ENCODE results near the gene PSPC1. TPM values are rescaled to one million over a fixed set of nuclear protein-coding genes. Genes with fewer than 3 reads are reported as not detected.

Gene PSPC1
- total RNA-seq, 1 experiment from 2014 or later, result 27.1 TPM

DNA sequence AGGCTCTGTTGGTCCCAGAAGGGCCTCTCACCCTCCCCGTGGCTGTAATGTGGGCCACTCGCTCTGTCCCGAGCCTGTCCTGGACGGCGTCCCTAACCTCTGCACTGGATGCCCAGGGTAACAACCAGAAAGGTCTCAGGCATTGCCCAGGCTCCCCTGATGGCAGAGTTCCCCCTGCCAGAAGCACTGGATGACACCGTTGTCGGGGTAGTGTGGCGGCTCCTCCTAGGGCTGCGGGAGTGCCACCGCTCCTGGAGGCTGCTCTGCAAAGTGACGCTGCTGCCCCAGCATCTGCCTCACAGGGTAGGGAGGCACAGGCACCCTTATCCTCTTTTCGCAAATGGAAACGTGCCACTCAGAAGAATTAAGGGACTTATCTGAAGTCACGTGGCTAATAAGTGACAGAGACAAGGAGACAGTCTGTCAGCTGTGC lies 117.3 kb downstream of the PSPC1 start:
- POLR2A ChIA-PET (ENCODE audit: unreplicated experiment), result no interaction called here
- Histone ChIP-seq H2AFZ (no peak overlapping the region), H3F3A (ENCODE audit: insufficient read depth, low read depth) (peaks cover 9% of the 10 kb centered on the region), H3K27me3 (ENCODE audit: insufficient read depth, low read depth) (no peaks in the 10 kb centered on the region), H4K20me1 (ENCODE audit: insufficient read depth) (peaks cover 5% of the 10 kb centered on the region; the same call in 1 of the 2 replicates), H3K79me2 (ENCODE audit: low read depth) (no peaks in the 10 kb centered on the region), H3K9me2 (ENCODE audit: insufficient read depth) (no peaks in the 10 kb centered on the region), H3K4me1 (replicated peaks; ENCODE audit: insufficient read depth) (no peaks in the 10 kb centered on the region), H3K27ac (no peak overlapping the region), H3K9me3 (ENCODE audit: insufficient read depth, low read depth) (no peaks in the 10 kb centered on the region), H3K36me3 (ENCODE audit: low read depth) (peaks cover 30% of the 10 kb centered on the region; the same call in 1 of the 2 replicates), H3K4me2 (no peak overlapping the region), H3K4me3 (no peak overlapping the region)
- intact Hi-C loops (cut with micrococcal nuclease; ENCODE audit: unreplicated experiment), result no loop called here
- TF ChIP-seq, protein P1, sequence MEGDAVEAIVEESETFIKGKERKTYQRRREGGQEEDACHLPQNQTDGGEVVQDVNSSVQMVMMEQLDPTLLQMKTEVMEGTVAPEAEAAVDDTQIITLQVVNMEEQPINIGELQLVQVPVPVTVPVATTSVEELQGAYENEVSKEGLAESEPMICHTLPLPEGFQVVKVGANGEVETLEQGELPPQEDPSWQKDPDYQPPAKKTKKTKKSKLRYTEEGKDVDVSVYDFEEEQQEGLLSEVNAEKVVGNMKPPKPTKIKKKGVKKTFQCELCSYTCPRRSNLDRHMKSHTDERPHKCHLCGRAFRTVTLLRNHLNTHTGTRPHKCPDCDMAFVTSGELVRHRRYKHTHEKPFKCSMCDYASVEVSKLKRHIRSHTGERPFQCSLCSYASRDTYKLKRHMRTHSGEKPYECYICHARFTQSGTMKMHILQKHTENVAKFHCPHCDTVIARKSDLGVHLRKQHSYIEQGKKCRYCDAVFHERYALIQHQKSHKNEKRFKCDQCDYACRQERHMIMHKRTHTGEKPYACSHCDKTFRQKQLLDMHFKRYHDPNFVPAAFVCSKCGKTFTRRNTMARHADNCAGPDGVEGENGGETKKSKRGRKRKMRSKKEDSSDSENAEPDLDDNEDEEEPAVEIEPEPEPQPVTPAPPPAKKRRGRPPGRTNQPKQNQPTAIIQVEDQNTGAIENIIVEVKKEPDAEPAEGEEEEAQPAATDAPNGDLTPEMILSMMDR (conservative IDR thresholded peaks at IDR 0.05), result no peak
- no peak for TF ChIP-seq EZH2 (IDR thresholded peaks at IDR 0.05; ENCODE audit: low read depth)
- no TSS peak for BruUV-seq (replicated peaks)
- DNase-seq, result no peak
- CTCF ChIA-PET, result no interaction called here

DNA sequence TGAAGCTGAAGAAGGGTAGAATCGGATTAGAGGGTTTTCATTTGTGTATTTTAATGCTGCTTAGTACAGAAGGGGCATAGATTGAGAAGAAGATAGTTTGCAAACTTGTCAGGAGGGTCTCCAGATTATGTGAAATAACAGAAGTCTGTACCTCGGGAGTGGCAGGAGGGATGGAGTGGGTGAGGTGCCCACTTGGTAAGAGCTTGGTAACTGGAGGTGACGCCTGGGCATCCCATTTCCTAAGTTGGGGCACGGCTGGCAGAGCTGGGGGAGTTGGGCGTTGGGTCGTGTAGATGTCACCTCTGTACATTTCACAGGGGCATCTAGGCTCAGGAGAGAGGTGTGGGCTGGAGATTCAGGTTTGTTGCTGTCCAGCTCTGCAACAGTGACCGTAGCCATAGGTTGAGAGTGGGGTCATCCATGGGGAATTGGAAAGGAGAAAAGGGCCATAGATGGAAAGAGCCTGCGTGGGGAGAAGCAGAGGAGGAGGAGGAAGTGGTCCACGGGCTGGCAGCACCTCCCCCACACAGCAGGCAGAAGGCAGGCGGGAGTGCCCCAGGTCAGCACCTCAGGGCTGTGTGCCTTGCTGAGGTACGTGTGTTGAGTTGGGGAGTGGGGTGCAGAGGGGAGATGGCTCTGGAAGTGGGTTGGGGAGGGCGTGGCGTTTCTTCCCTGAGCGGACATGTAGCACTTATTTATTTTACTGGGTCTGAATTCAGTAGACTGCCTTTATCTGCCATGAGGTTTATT lies 118.1 kb downstream of the PSPC1 start:
- Histone ChIP-seq H3F3A (ENCODE audit: insufficient read depth, low read depth) (peaks cover 6% of the 10 kb centered on the region), H3K36me3 (ENCODE audit: low read depth) (peaks cover 22% of the 10 kb centered on the region; the same call in 1 of the 2 replicates), H2AFZ (no peak overlapping the region), H3K79me2 (ENCODE audit: low read depth) (no peaks in the 10 kb centered on the region), H3K4me1 (replicated peaks; ENCODE audit: insufficient read depth) (no peaks in the 10 kb centered on the region), H3K27ac (no peak overlapping the region), H3K4me2 (no peak overlapping the region), H3K9me3 (ENCODE audit: insufficient read depth, low read depth) (no peaks in the 10 kb centered on the region), H4K20me1 (ENCODE audit: insufficient read depth) (peaks cover 5% of the 10 kb centered on the region; the same call in 1 of the 2 replicates), H3K27me3 (ENCODE audit: insufficient read depth, low read depth) (no peaks in the 10 kb centered on the region), H3K9me2 (ENCODE audit: insufficient read depth) (no peaks in the 10 kb centered on the region), H3K4me3 (no peak overlapping the region)
- no peak for DNase-seq
- no TSS peak for BruUV-seq (replicated peaks)
- intact Hi-C loops (cut with micrococcal nuclease; ENCODE audit: unreplicated experiment), result no loop called here
- POLR2A ChIA-PET (ENCODE audit: unreplicated experiment), result no interaction called here
- TF ChIP-seq, protein P1 (conservative IDR thresholded peaks at IDR 0.05), result no peak
- TF ChIP-seq EZH2 (IDR thresholded peaks at IDR 0.05; ENCODE audit: low read depth), result no peak
- CTCF ChIA-PET, result no interaction called here

DNA sequence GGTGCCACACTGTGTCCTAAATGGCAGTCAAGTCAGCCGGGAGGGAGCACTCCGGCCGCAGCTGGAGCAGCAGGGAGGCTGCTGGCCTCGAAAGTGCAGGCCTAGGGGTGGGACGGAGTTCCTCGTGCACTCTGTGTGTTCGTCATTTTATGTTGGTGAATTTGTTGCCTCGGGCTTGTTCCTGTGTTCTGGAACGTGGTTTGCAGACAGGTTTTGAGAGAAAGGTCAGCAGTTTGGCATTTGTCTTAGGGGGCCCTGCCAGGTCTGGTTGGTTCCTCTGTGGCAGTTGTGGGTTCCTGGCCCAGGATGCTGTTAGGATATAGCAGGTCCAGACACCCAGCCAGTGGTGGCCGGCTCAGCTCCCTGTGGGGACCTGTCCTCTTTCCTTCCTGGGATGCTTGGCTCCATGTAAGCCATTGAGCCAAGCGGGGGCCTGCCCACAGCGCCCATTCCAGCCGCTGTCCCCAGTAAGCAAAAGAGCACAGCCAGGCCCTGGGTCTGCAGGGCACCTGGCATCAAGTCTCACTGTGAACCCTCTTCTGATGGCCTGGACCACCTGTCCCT lies 119.2 kb downstream of the PSPC1 start:
- no TSS peak for BruUV-seq (replicated peaks)
- Histone ChIP-seq H2AFZ (no peak overlapping the region), H3K79me2 (ENCODE audit: low read depth) (no peaks in the 10 kb centered on the region), H3K4me3 (no peak overlapping the region), H3F3A (ENCODE audit: insufficient read depth, low read depth) (peaks cover 6% of the 10 kb centered on the region), H3K9me2 (ENCODE audit: insufficient read depth) (no peaks in the 10 kb centered on the region), H3K27me3 (ENCODE audit: insufficient read depth, low read depth) (no peaks in the 10 kb centered on the region), H4K20me1 (ENCODE audit: insufficient read depth) (peaks cover 5% of the 10 kb centered on the region; the same call in 1 of the 2 replicates), H3K9me3 (ENCODE audit: insufficient read depth, low read depth) (no peaks in the 10 kb centered on the region), H3K27ac (no peak overlapping the region), H3K4me2 (no peak overlapping the region), H3K36me3 (ENCODE audit: low read depth) (peaks cover 26% of the 10 kb centered on the region; the same call in 1 of the 2 replicates), H3K4me1 (replicated peaks; ENCODE audit: insufficient read depth) (no peaks in the 10 kb centered on the region)
- ChIA-PET CTCF (no interaction called here), POLR2A (ENCODE audit: unreplicated experiment) (no interaction called here)
- TF ChIP-seq, protein P1 (conservative IDR thresholded peaks at IDR 0.05), result no peak
- no peak for TF ChIP-seq EZH2 (IDR thresholded peaks at IDR 0.05; ENCODE audit: low read depth)
- DNase-seq, result no peak
- intact Hi-C loops (cut with micrococcal nuclease; ENCODE audit: unreplicated experiment), result no loop called here
